WTC11 (cell line): ENCODE data around the gene CAPZB. TPM values are rescaled to one million over a fixed set of nuclear protein-coding genes. Genes with fewer than 3 reads are reported as not detected.
A peak's percentile ranks its signal among the peaks of the same experiment; 100 is the strongest.

Experiments used
- ATAC-seq: fragments of 200-7000 bp; cut with Tn5 transposase; 2 replicates; pipeline ENCODE4 v1.10.0; 2021; ENCODE audit warnings: mild to moderate bottlenecking, moderate library complexity
- Bru-seq: library from RNA; stranded (reverse); fragments of 400-500 nt; gene quantifications from one replicate; lab custom pipeline; 2021; lab: Mats Ljungman, UMichigan
- CTCF ChIA-PET: fragments of 300-600 bp; sonication (Branson Sonifier 250); formaldehyde crosslinking; loops from one replicate; lab custom pipeline; 2021; ENCODE audit warnings: antibody characterized with exemption; lab: Charles Lee
- POLR2A ChIA-PET: fragments of 350-600 bp; sonication (Branson Sonifier 250); formaldehyde crosslinking; loops from one replicate; lab custom pipeline; 2021; ENCODE audit warnings: antibody characterized with exemption; lab: Charles Lee
- DNase-seq: peaks from one replicate; pipeline ENCODE4 v3.0.0; 2021; ENCODE audit warnings: low spot score
- H3K27ac Mint-ChIP-seq: 2 replicates; pipeline ENCODE4 v1.8.0; 2021; ENCODE audit warnings: mixed read lengths
- H3K27me3 Mint-ChIP-seq: 2 replicates; pipeline ENCODE4 v1.8.0; 2021; ENCODE audit warnings: low read depth, mild to moderate bottlenecking, moderate library complexity, mixed read lengths
- H3K36me3 Mint-ChIP-seq: 2 replicates; pipeline ENCODE4 v1.8.0; 2021; ENCODE audit warnings: mixed read lengths
- H3K4me1 Mint-ChIP-seq: 2 replicates; pipeline ENCODE4 v1.8.0; 2022; ENCODE audit warnings: mixed read lengths
- H3K4me3 Mint-ChIP-seq: 2 replicates; pipeline ENCODE4 v1.8.0; 2021; ENCODE audit warnings: mild to moderate bottlenecking, moderate library complexity, mixed read lengths
- H3K9me3 Mint-ChIP-seq: 2 replicates; pipeline ENCODE4 v1.8.0; 2021; ENCODE audit warnings: mixed read lengths
- ATF1 ChIP-seq: sonication (generic); formaldehyde crosslinking; IDR thresholded peaks from 2 replicates; pipeline ENCODE4 v1.8.1; 2023; ENCODE audit warnings: mild to moderate bottlenecking, moderate library complexity, missing genetic modification reagents
- CREB1 ChIP-seq: sonication (generic); formaldehyde crosslinking; IDR thresholded peaks from 2 replicates; pipeline ENCODE4 v1.8.0; 2023; ENCODE audit warnings: mild to moderate bottlenecking, missing genetic modification reagents
- E2F4 ChIP-seq: sonication (generic); formaldehyde crosslinking; IDR thresholded peaks from 2 replicates; pipeline ENCODE4 v1.8.1; 2022; ENCODE audit warnings: low read depth, mild to moderate bottlenecking, moderate library complexity, missing genetic modification reagents, borderline replicate concordance
- ETV6 ChIP-seq: sonication (generic); formaldehyde crosslinking; IDR thresholded peaks from 2 replicates; pipeline ENCODE4 v1.8.1; 2022; ENCODE audit warnings: mild to moderate bottlenecking, missing genetic modification reagents
- FOXJ3 ChIP-seq: sonication (generic); formaldehyde crosslinking; IDR thresholded peaks from 2 replicates; pipeline ENCODE4 v1.9.0; 2021; ENCODE audit warnings: missing genetic modification reagents, mild to moderate bottlenecking, borderline replicate concordance
- FOXP1 ChIP-seq: sonication (generic); formaldehyde crosslinking; IDR thresholded peaks from 2 replicates; pipeline ENCODE4 v1.8.0; 2022; ENCODE audit warnings: missing genetic modification reagents, mild to moderate bottlenecking, moderate library complexity, borderline replicate concordance
- FOXP4 ChIP-seq: sonication (generic); formaldehyde crosslinking; IDR thresholded peaks from 2 replicates; pipeline ENCODE4 v1.8.0; 2022; ENCODE audit warnings: mild to moderate bottlenecking, missing genetic modification reagents
- HMGA2 ChIP-seq: fragments of 250-450 bp; sonication (Bioruptor Pico); IDR thresholded peaks from 2 replicates; pipeline ENCODE4 v1.4.0; 2021; ENCODE audit warnings: mild to moderate bottlenecking, moderate library complexity
- HMGXB4 ChIP-seq: sonication (generic); formaldehyde crosslinking; IDR thresholded peaks from 2 replicates; pipeline ENCODE4 v1.8.1; 2023; ENCODE audit warnings: mild to moderate bottlenecking, moderate library complexity, missing genetic modification reagents
- IRF1 ChIP-seq: sonication (generic); formaldehyde crosslinking; IDR thresholded peaks from 2 replicates; pipeline ENCODE4 v1.8.0; 2023; ENCODE audit warnings: missing genetic modification reagents
- JUN ChIP-seq: sonication (generic); formaldehyde crosslinking; IDR thresholded peaks from 2 replicates; pipeline ENCODE4 v1.8.0; 2023; ENCODE audit warnings: mild to moderate bottlenecking, missing genetic modification reagents
- NFATC4 ChIP-seq: fragments of 250-450 bp; sonication (Bioruptor Pico); IDR thresholded peaks from 2 replicates; pipeline ENCODE4 v1.9.0; 2021; ENCODE audit warnings: mild to moderate bottlenecking
- NFYB ChIP-seq: sonication (generic); formaldehyde crosslinking; conservative IDR thresholded peaks from 2 replicates; pipeline ENCODE4 v1.8.0; 2022; ENCODE audit warnings: low read depth, missing genetic modification reagents
- PRDM15 ChIP-seq: sonication (generic); formaldehyde crosslinking; IDR thresholded peaks from 2 replicates; pipeline ENCODE4 v1.8.0; 2022; ENCODE audit warnings: missing genetic modification reagents
- SMAD3 ChIP-seq: sonication (generic); formaldehyde crosslinking; IDR thresholded peaks from 2 replicates; pipeline ENCODE4 v1.8.0; 2022; ENCODE audit warnings: missing genetic modification reagents, mild to moderate bottlenecking, borderline replicate concordance
- SP1 ChIP-seq: sonication (generic); formaldehyde crosslinking; conservative IDR thresholded peaks from 2 replicates; pipeline ENCODE4 v1.8.1; 2022; ENCODE audit warnings: missing genetic modification reagents
- TEAD4 ChIP-seq: sonication (generic); formaldehyde crosslinking; IDR thresholded peaks from 2 replicates; pipeline ENCODE4 v1.8.0; 2022; ENCODE audit warnings: mild to moderate bottlenecking, missing genetic modification reagents
- TP53 ChIP-seq: sonication (generic); formaldehyde crosslinking; IDR thresholded peaks from 2 replicates; pipeline ENCODE4 v1.8.1; 2023; ENCODE audit warnings: mild to moderate bottlenecking, missing genetic modification reagents
- USF1 ChIP-seq: sonication (generic); formaldehyde crosslinking; IDR thresholded peaks from 2 replicates; pipeline ENCODE4 v1.8.0; 2022; ENCODE audit warnings: mild to moderate bottlenecking, missing genetic modification reagents
- ZNF121 ChIP-seq: sonication (generic); formaldehyde crosslinking; IDR thresholded peaks from 2 replicates; pipeline ENCODE4 v1.8.0; 2023; ENCODE audit warnings: missing genetic modification reagents
- ZNF219 ChIP-seq: sonication (generic); formaldehyde crosslinking; IDR thresholded peaks from 2 replicates; pipeline ENCODE4 v1.8.0; 2023; ENCODE audit warnings: missing genetic modification reagents, mild to moderate bottlenecking, borderline replicate concordance
- ZNF317 ChIP-seq: sonication (generic); formaldehyde crosslinking; IDR thresholded peaks from 2 replicates; pipeline ENCODE4 v1.8.1; 2023; ENCODE audit warnings: low read depth, mild to moderate bottlenecking, moderate library complexity, missing genetic modification reagents, borderline replicate concordance
- ZNF416 ChIP-seq: fragments of 250-450 bp; sonication (Bioruptor Pico); IDR thresholded peaks from 2 replicates; pipeline ENCODE4 v1.9.0; 2021; ENCODE audit warnings: mild to moderate bottlenecking, inconsistent platforms
- long read RNA-seq, 3 experiments: library from RNA in 1 of 3; library from capped mRNA in 1 of 3; library from polyadenylated mRNA in 1 of 3; unstranded in 2 of 3; stranded (forward) in 1 of 3; transcript quantifications; one replicate each; pipeline ENCODE4 v2.0.0, GENCODE V29; 2021
- total RNA-seq: library from RNA; stranded (reverse); gene quantifications from 3 replicates; pipeline ENCODE4 v1.2.3, GENCODE V29; 2021

The CAPZB gene
- total RNA-seq, result 348 to 380 TPM (median 363 TPM) in 3 replicates
- Bru-seq, nascent RNA, result percentile 83 among the genes with signal in this experiment
- long read RNA-seq, experiment 1, transcript CAPZB-205 (9 exons, 1,462 nt), result minor isoform, 23 of 666 reads
- long read RNA-seq, experiment 1, transcript CAPZB-204 (8 exons, 1,568 nt), result minor isoform, 11 of 666 reads
- long read RNA-seq, experiment 1, transcript CAPZB-201 (9 exons, 858 nt), result major isoform, 579 of 666 reads
- long read RNA-seq, experiment 1, partial matches to known transcripts, result 25 of 666 reads
- long read RNA-seq, experiment 1, other reads (novel, unspliced or antisense), result 27 of 666 reads
- long read RNA-seq, experiment 2, transcript CAPZB-201 (9 exons, 858 nt), result major isoform, 267 of 457 reads
- long read RNA-seq, experiment 2, transcript CAPZB-204 (8 exons, 1,568 nt), result minor isoform, 60 of 457 reads
- long read RNA-seq, experiment 2, partial matches to known transcripts, result 89 of 457 reads
- long read RNA-seq, experiment 2, other reads (novel, unspliced or antisense), result 36 of 457 reads
- long read RNA-seq, experiment 3, transcript CAPZB-204 (8 exons, 1,568 nt), result minor isoform, 5 of 494 reads
- long read RNA-seq, experiment 3, transcript CAPZB-201 (9 exons, 858 nt), result major isoform, 429 of 494 reads
- long read RNA-seq, experiment 3, partial matches to known transcripts, result 41 of 494 reads
- long read RNA-seq, experiment 3, other reads (novel, unspliced or antisense), result 14 of 494 reads

- Mint-ChIP-seq H3K27ac (peak within 1 kb of the TSS; percentile 99), H3K9me3 (no peaks in the 10 kb centered on the region), H3K27me3 (no peaks in the 10 kb centered on the region; the same call in 1 of the 2 replicates), H3K4me1 (peaks cover 55% of the 10 kb centered on the region), H3K4me3 (peak within 1 kb of the TSS; percentile 94), H3K36me3 (peaks cover 13% of the 10 kb centered on the region)
- peak; percentile 81 for ATAC-seq
- POLR2A ChIA-PET, result interaction anchor here (1.0 kb wide), 1 partner anchor 155 kb away, joined by 5 read pairs; no protein-coding TSS in a partner anchor
- CTCF ChIA-PET, result interaction anchor here (0.6 to 2.6 kb wide), 7 partner anchors 26 to 610 kb away, joined by 3 to 50 read pairs (median 4); no protein-coding TSS in a partner anchor
- peak; percentile 88 for DNase-seq
- peak; percentile 60; the same call in 1 of the 2 replicates for TF ChIP-seq SP1
- peak; percentile 56; the same call in 1 of the 2 replicates for TF ChIP-seq TEAD4 (CRISPR knock-in tag)
- peak; percentile 38; the same call in 1 of the 2 replicates for TF ChIP-seq SMAD3 (CRISPR knock-in tag)
- TF ChIP-seq HMGA2, result no peak
- 0 out of 2 replicates have a peak, but pooled peaks have one; percentile 16 for TF ChIP-seq IRF1 (CRISPR knock-in tag)
- 0 out of 2 replicates have a peak, but pooled peaks have one; percentile 15 for TF ChIP-seq USF1 (CRISPR knock-in tag)
- TF ChIP-seq NFYB, result peak; percentile 45
- peak; percentile 80; the same call in 1 of the 2 replicates for TF ChIP-seq JUN (CRISPR knock-in tag)
- no peak; the same call in 1 of the 2 replicates for TF ChIP-seq ZNF317 (CRISPR knock-in tag)
- 0 out of 2 replicates have a peak, but pooled peaks have one; percentile 77 for TF ChIP-seq ZNF219 (CRISPR knock-in tag)
- TF ChIP-seq E2F4 (CRISPR knock-in tag), result no peak
- TF ChIP-seq ETV6 (CRISPR knock-in tag), result peak; percentile 75
- TF ChIP-seq HMGXB4, result peak; percentile 60; the same call in 1 of the 2 replicates
- TF ChIP-seq ZNF416, result peak; percentile 85
- TF ChIP-seq TP53, result no peak
- peak; percentile 65; the same call in 1 of the 2 replicates for TF ChIP-seq FOXP4 (CRISPR knock-in tag)
- 0 out of 2 replicates have a peak, but pooled peaks have one; percentile 15 for TF ChIP-seq ATF1 (CRISPR knock-in tag)
- TF ChIP-seq PRDM15 (CRISPR knock-in tag), result peak; percentile 88
- no peak for TF ChIP-seq FOXJ3 (CRISPR knock-in tag)
- TF ChIP-seq NFATC4 (CRISPR knock-in tag), result peak; percentile 42; the same call in 1 of the 2 replicates
- 0 out of 2 replicates have a peak, but pooled peaks have one; percentile 59 for TF ChIP-seq FOXP1 (CRISPR knock-in tag)
- TF ChIP-seq ZNF121 (CRISPR knock-in tag), result peak; percentile 23; the same call in 1 of the 2 replicates
- no peak for TF ChIP-seq CREB1 (CRISPR knock-in tag)
Observed at GRCh38 chr1:19485362-19486187, at the start of gene CAPZB. Gene CAPZB (minus strand): TSS chr1:19485539. CDS start chr1:19485438, 101 bp downstream.
